Spleen (tissue), 11 donors: Measurements from ENCODE around the gene ZNG1B. TPM values are rescaled to one million over a fixed set of nuclear protein-coding genes. Genes with fewer than 3 reads are reported as not detected.
"Not testable (repeated sequence)": the region's sequence is repeated elsewhere in the genome, so short reads cannot be mapped to it uniquely, and the experiment has no call there.

Experiments
- DNase-seq: peaks from one replicate; pipeline ENCODE4 v3.0.0-alpha.2; 2020
- H3K27ac ChIP-seq, 8 donors: fragments of 200-600 bp; sonication (generic) in 7 of 8; 1 replicate in 4 of 8; 2 replicates in 4 of 8; pipeline versions ENCODE4 v1.5.0 to v1.8.0; 2016 to 2021; ENCODE audit warnings: inconsistent platforms in 4 of 8, mild to moderate bottlenecking in 4 of 8, moderate library complexity in 1 of 8
- H3K27me3 ChIP-seq, 7 donors: fragments of 200-600 bp; sonication (generic) in 6 of 7; replicated peaks in 1 of 7; 1 replicate in 4 of 7; 2 replicates in 3 of 7; pipeline versions ENCODE4 v1.5.0 to v1.8.0; 2016 to 2021; ENCODE audit warnings: inconsistent platforms in 3 of 7, mild to moderate bottlenecking in 1 of 7
- H3K36me3 ChIP-seq, 6 donors: fragments of 200-600 bp; sonication (generic) in 5 of 6; 1 replicate in 4 of 6; 2 replicates in 2 of 6; pipeline versions ENCODE4 v1.5.0 to v1.8.0; 2016 to 2021; ENCODE audit warnings: inconsistent platforms in 2 of 6
- H3K4me1 ChIP-seq, 6 donors: fragments of 200-600 bp; sonication (generic) in 5 of 6; 1 replicate in 3 of 6; 2 replicates in 3 of 6; pipeline versions ENCODE4 v1.5.0 to v1.8.0; 2016 to 2021; ENCODE audit warnings: inconsistent platforms in 3 of 6
- H3K4me3 ChIP-seq, 8 donors: fragments of 200-600 bp; sonication (generic) in 7 of 8; 1 replicate in 4 of 8; 2 replicates in 4 of 8; pipeline versions ENCODE4 v1.5.0 to v1.8.0; 2016 to 2021; ENCODE audit warnings: inconsistent platforms in 4 of 8, mild to moderate bottlenecking in 4 of 8, moderate library complexity in 2 of 8
- H3K9me3 ChIP-seq, 8 donors: fragments of 200-600 bp; sonication (generic) in 7 of 8; 1 replicate in 4 of 8; 2 replicates in 4 of 8; pipeline versions ENCODE4 v1.5.0 to v1.8.0; 2016 to 2021; ENCODE audit warnings: inconsistent platforms in 4 of 8
- WGBS, 5 donors: extraction: QIAGEN DNeasy Blood & Tissue Kit in 3 of 5; methylation state at CpG; one replicate each; pipeline versions ENCODE4 v1.1.5 to v1.1.7; 2013 to 2018; 5-methylcytosine and 5-hydroxymethylcytosine counted together
- intact Hi-C: fragments of 100-400 bp; cut with DNase I; formaldehyde crosslinking; loops from one replicate; pipeline ENCODE4 v1.15.0; 2023; ENCODE audit warnings: low total_unique reads
- polyA plus RNA-seq, 3 donors: library from polyadenylated mRNA; stranded (reverse); fragments of 200-250 nt; gene quantifications; one replicate each; pipeline ENCODE4 v1.2.1, GENCODE V29; 2013
- total RNA-seq, 7 donors: library from RNA; depleted of rRNA in 3 of 7; stranded (reverse); fragments of >200 nt in 3 of 7; fragmentation: NEBNext Ultra II Directional in 4 of 7; extraction: Animal tissue kit (Norgen Biotek cat#: 25700) in 4 of 7; gene quantifications; one replicate each; pipeline versions ENCODE4 v1.1.0 to v1.2.1, GENCODE V29; 2016 to 2021
- donor health status: healthy with polysubstance abuse.
- donor health status: DM: no; HTN: no; CAD: no; lungs with moderate emphysema.
- donor health status: DM: no; HTN: no; CAD: no.
- donor health status: Bipolar disorder and iron deficiency.
- donor health status: healthy.
- donor health status: DM: no; HTN: no; CAD: no.
- donor health status: DM: yes; HTN: yes; CAD: no.

ZNG1B gene
- total and polyA plus RNA-seq, 10 donors: 18.6 to 47.4 (median 32.7) TPM

DNA sequence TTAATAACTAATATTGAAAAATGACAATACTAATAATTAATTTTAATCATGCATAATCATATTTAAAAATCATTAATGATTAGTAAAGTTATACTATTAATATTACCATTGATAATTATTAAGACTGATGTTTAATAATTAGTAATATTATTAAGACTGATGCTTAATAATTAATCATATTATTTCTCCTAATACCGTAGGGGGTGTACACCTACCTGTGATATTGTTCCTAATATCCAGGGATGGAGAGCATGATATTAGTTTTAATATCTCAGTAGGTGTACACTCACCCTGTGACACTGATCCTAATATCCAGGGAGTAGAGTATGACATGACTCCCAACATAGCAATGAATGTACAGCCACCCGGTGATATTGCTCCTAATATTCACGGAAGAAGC lies 73.4 kb downstream of the ZNG1B start:
- H3K4me1 ChIP-seq, H3K36me3 ChIP-seq, H3K9me3 ChIP-seq, intact Hi-C loops, H3K27ac ChIP-seq, H3K4me3 ChIP-seq, DNase-seq: not testable (repeated sequence)
- H3K27me3 ChIP-seq: peaks cover 0 to 35% (median 0%) of the 10 kb centered on the region in 7 donors
- 79 to 100% (median 85%) methylated on average over 1 to 2 of the region's 3 CpGs; no CpG with 5 or more reads in 2 of the 5 donors for WGBS, 5 donors

DNA sequence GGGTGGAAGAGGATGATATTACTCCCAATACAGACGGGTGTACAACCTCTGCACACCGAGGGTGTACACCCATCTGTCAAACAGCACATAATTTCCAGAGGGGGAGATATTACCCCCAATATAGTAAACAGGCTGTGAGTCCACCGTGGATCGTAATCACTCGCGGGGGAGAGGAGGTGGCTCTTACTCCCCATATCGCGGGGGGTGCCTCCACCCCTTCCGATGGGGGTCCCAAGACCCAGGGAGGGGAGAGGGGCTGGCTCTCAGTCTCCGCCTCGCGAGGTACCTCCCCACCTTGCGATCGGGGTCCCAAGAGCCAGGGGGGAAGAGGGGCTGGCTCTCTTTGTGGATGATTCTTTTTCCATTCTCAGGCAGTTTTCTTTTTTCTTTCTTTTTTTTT lies 74.4 kb downstream of the ZNG1B start:
- H3K27ac ChIP-seq, H3K9me3 ChIP-seq, H3K36me3 ChIP-seq, H3K4me1 ChIP-seq, intact Hi-C loops, H3K4me3 ChIP-seq, DNase-seq: not testable (repeated sequence)
- peaks cover 0 to 30% (median 0%) of the 10 kb centered on the region in 7 donors for H3K27me3 ChIP-seq
- 84 to 89% (median 85%) methylated on average over 10 to 14 of the region's 14 CpGs for WGBS, 5 donors

- H3K9me3 ChIP-seq, H3K36me3 ChIP-seq, DNase-seq, H3K4me3 ChIP-seq, intact Hi-C loops, H3K4me1 ChIP-seq, H3K27ac ChIP-seq, H3K27me3 ChIP-seq: not testable (repeated sequence)
- WGBS, 5 donors: 83 to 99% (median 89%) methylated on average over 6 to 8 of the region's 8 CpGs
Measured at GRCh38 chr2:113515457-113515856, 78.0 kb downstream of the ZNG1B start.

DNA sequence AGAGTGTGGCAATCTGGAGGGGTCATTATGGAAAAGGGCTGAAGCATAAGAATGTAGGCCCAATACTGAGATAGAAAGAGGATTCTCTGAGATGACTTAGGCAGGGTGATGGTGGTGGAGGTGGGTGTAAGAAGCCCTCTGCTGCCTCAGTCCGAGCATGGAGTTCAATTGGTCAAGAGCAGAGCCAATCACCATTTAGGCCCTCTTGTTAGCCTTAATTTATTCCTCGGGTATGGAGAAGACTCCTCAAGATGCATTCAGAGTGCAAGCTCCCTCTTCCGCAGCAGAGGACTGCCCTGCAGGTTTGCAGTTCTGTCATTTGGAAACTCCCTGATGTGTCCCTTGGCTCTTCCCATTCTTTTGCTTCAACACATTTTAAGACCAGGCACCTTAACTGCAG lies 78.5 kb downstream of the ZNG1B start:
- H3K9me3 ChIP-seq, H3K27ac ChIP-seq, H3K4me3 ChIP-seq, H3K36me3 ChIP-seq, H3K27me3 ChIP-seq, intact Hi-C loops, H3K4me1 ChIP-seq, DNase-seq: not testable (repeated sequence)
- 82 to 95% (median 86%) methylated on average over 3 of the region's 3 CpGs for WGBS, 5 donors

DNA sequence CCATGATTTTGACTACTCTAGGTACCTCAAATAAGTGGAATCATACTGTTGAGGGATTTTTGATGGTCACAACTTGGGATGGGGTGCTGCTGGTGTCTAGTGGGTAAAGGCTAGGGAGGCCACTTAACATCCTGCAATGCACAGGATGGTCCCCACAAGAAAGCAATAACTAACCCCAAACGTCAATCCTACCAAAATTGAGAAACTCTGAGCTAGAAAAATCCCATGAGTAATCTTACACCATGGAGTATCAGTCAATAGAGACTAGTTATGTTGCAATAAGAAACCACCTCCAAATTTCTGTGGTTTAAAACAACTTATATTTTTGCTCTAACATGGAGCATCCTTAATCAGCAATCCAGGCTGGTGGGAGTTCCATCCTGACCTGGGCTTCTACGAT lies 79.5 kb downstream of the ZNG1B start:
- H3K4me1 ChIP-seq, H3K27ac ChIP-seq, DNase-seq, H3K9me3 ChIP-seq, H3K36me3 ChIP-seq, H3K4me3 ChIP-seq, intact Hi-C loops, H3K27me3 ChIP-seq: not testable (repeated sequence)
- WGBS, 5 donors: 18 to 60% methylated on average over 1 of the region's 2 CpGs; no CpG with 5 or more reads in 3 of the 5 donors

GRCh38 chr2:113520837-113521236 lies 83.3 kb downstream of the ZNG1B start:
- H3K4me3 ChIP-seq, H3K9me3 ChIP-seq, intact Hi-C loops, DNase-seq, H3K36me3 ChIP-seq, H3K27ac ChIP-seq, H3K27me3 ChIP-seq, H3K4me1 ChIP-seq: not testable (repeated sequence)
- WGBS, 5 donors: 68 to 84% (median 77%) methylated on average over 6 of the region's 6 CpGs

GRCh38 chr2:113521492-113521891 lies 84.0 kb downstream of the ZNG1B start:
- H3K9me3 ChIP-seq, H3K27ac ChIP-seq, H3K4me3 ChIP-seq, intact Hi-C loops, DNase-seq, H3K4me1 ChIP-seq, H3K27me3 ChIP-seq, H3K36me3 ChIP-seq: not testable (repeated sequence)
- 50 to 66% (median 59%) methylated on average over 5 of the region's 5 CpGs for WGBS, 5 donors

DNA sequence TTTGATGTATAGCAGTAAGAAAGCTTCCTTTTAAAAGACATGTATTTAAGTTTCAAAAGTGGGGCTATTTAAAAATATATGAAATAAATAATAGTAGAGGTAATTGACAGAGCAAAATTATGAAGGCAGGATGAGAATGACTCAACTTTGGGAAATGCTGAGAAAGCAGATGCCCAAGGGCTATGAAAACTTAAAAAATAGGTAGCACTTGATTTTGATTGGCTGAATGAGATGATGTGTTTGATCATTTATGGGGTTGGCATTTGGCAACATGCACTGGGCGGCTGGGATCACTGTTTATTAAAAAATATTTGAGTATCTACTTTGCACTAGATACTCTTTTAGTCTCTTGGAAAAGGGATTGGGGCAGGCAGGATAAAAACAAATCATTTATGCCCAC lies 87.5 kb downstream of the ZNG1B start:
- H3K9me3 ChIP-seq, H3K4me1 ChIP-seq, H3K27ac ChIP-seq, DNase-seq, intact Hi-C loops, H3K4me3 ChIP-seq, H3K36me3 ChIP-seq, H3K27me3 ChIP-seq: not testable (repeated sequence)
- WGBS, 5 donors: 65 to 88% (median 74%) methylated on average over 1 of the region's 1 CpG
